ENCODE results near the gene ZG16.
A peak's percentile ranks its signal among the peaks of the same experiment; 100 is the strongest.
"Not testable (repeated sequence)": the region's sequence is repeated elsewhere in the genome, so short reads cannot be mapped to it uniquely, and the experiment has no call there.

The ZG16 gene

GRCh38 chr16:29779474-29779873 is 1.4 kb downstream of the ZG16 start:
- TF ChIP-seq CTCF (IDR thresholded peaks at IDR 0.05; ENCODE audit: low read depth, low read length): no peak
- H3K9me3 ChIP-seq (ENCODE audit: severe bottlenecking): no peaks in the 10 kb centered on the region
- no peak overlapping the region for H3K27ac ChIP-seq
- no peak overlapping the region for H3K4me3 ChIP-seq (ENCODE audit: low read depth, low read length)
- no peaks in the 10 kb centered on the region for H3K27me3 ChIP-seq (ENCODE audit: insufficient read depth, low read depth, severe bottlenecking)
- DNase-seq: no peak
- no peaks in the 10 kb centered on the region for H3K36me3 ChIP-seq

- not testable (repeated sequence) for H3K9me3 ChIP-seq (ENCODE audit: severe bottlenecking); DNase-seq; H3K36me3 ChIP-seq; H3K27ac ChIP-seq; H3K4me3 ChIP-seq (ENCODE audit: low read depth, low read length); H3K27me3 ChIP-seq (ENCODE audit: insufficient read depth, low read depth, severe bottlenecking)
Observed at GRCh38 chr16:29783094-29783953, 5.3 kb downstream of the ZG16 start.

GRCh38 chr16:29784157-29784556 is 6.1 kb downstream of the ZG16 start:
- Histone ChIP-seq H3K4me3 (ENCODE audit: low read depth, low read length) (no peak overlapping the region), H3K27ac (no peak overlapping the region), H3K36me3 (no peaks in the 10 kb centered on the region), H3K9me3 (ENCODE audit: severe bottlenecking) (no peaks in the 10 kb centered on the region), H3K27me3 (ENCODE audit: insufficient read depth, low read depth, severe bottlenecking) (no peaks in the 10 kb centered on the region)
- DNase-seq: no peak
- TF ChIP-seq CTCF (IDR thresholded peaks at IDR 0.05; ENCODE audit: low read depth, low read length): no peak

- Histone ChIP-seq H3K36me3 (no peaks in the 10 kb centered on the region), H3K27me3 (ENCODE audit: insufficient read depth, low read depth, severe bottlenecking) (no peaks in the 10 kb centered on the region), H3K27ac (no peak overlapping the region), H3K4me3 (ENCODE audit: low read depth, low read length) (no peak overlapping the region), H3K9me3 (ENCODE audit: severe bottlenecking) (no peaks in the 10 kb centered on the region)
- DNase-seq: no peak
- no peak for TF ChIP-seq CTCF (IDR thresholded peaks at IDR 0.05; ENCODE audit: low read depth, low read length)
Observed at GRCh38 chr16:29784901-29785500, 6.9 kb downstream of the ZG16 start.

GRCh38 chr16:29787155-29787554 is 9.1 kb downstream of the ZG16 start:
- DNase-seq; H3K9me3 ChIP-seq (ENCODE audit: severe bottlenecking); H3K27ac ChIP-seq; H3K27me3 ChIP-seq (ENCODE audit: insufficient read depth, low read depth, severe bottlenecking); H3K4me3 ChIP-seq (ENCODE audit: low read depth, low read length): not testable (repeated sequence)
- peaks cover 11% of the 10 kb centered on the region for H3K36me3 ChIP-seq

GRCh38 chr16:29789775-29790182 is 11.7 kb downstream of the ZG16 start:
- H3K36me3 ChIP-seq: peaks cover 37% of the 10 kb centered on the region
- DNase-seq: no peak
- H3K27ac ChIP-seq: peak overlapping the region; percentile 97
- no peaks in the 10 kb centered on the region for H3K9me3 ChIP-seq (ENCODE audit: severe bottlenecking)
- no peak for TF ChIP-seq CTCF (IDR thresholded peaks at IDR 0.05; ENCODE audit: low read depth, low read length)
- H3K27me3 ChIP-seq (ENCODE audit: insufficient read depth, low read depth, severe bottlenecking): no peaks in the 10 kb centered on the region
- peak overlapping the region; percentile 57 for H3K4me3 ChIP-seq (ENCODE audit: low read depth, low read length)

Data from WERI-Rb-1 (cell line).